ENCODE results near the gene CLSTN3. TPM values are rescaled to one million over a fixed set of nuclear protein-coding genes. Genes with fewer than 3 reads are reported as not detected.

CLSTN3 gene
- total RNA-seq, 4 donors from 2014 or later = 16.1 to 45.6 (median 28.4) TPM

GRCh38 chr12:7106082-7106481 lies 24.1 kb upstream of the CLSTN3 start:
- TF ChIP-seq CTCF (IDR thresholded peaks at IDR 0.05; ENCODE audit: low read depth) = no peak

- TF ChIP-seq CTCF (IDR thresholded peaks at IDR 0.05; ENCODE audit: low read depth) = no peak
Measured at GRCh38 chr12:7107636-7108002, 22.6 kb upstream of the CLSTN3 start.

- no peak for TF ChIP-seq CTCF (IDR thresholded peaks at IDR 0.05; ENCODE audit: low read depth)
Measured at GRCh38 chr12:7108003-7108795, 22.0 kb upstream of the CLSTN3 start.

GRCh38 chr12:7108796-7109571 lies 21.2 kb upstream of the CLSTN3 start, which contains the start of gene C1RL:
TSS of gene C1RL (minus strand) at chr12:7109214. CDS start at chr12:7109180, 34 bp downstream.
- no peak for TF ChIP-seq CTCF (IDR thresholded peaks at IDR 0.05; ENCODE audit: low read depth)

GRCh38 chr12:7109572-7109920 lies 20.6 kb upstream of the CLSTN3 start:
- no peak for TF ChIP-seq CTCF (IDR thresholded peaks at IDR 0.05; ENCODE audit: low read depth)

GRCh38 chr12:7110661-7111060 lies 19.5 kb upstream of the CLSTN3 start:
- no peak for TF ChIP-seq CTCF (IDR thresholded peaks at IDR 0.05; ENCODE audit: low read depth)

- TF ChIP-seq CTCF (IDR thresholded peaks at IDR 0.05; ENCODE audit: low read depth) = no peak
Measured at GRCh38 chr12:7112041-7112440, 18.1 kb upstream of the CLSTN3 start.

All from subcutaneous adipose tissue (tissue), 4 donors.